Stimulated activated CD4-positive, alpha-beta T cell treated with anti-CD3 and anti-CD28 coated beads, Interleukin-2, amount 100 ng/mL, for 48 hours (primary cell): ENCODE results near the gene PADI3.
"Not testable (repeated sequence)": the region's sequence is repeated elsewhere in the genome, so short reads cannot be mapped to it uniquely, and the experiment has no call there.

ENCODE experiments used
- DNase-seq, 2 donors: peaks; one replicate each; pipeline ENCODE4 v3.0.0-alpha.2; 2020

The PADI3 gene

DNA sequence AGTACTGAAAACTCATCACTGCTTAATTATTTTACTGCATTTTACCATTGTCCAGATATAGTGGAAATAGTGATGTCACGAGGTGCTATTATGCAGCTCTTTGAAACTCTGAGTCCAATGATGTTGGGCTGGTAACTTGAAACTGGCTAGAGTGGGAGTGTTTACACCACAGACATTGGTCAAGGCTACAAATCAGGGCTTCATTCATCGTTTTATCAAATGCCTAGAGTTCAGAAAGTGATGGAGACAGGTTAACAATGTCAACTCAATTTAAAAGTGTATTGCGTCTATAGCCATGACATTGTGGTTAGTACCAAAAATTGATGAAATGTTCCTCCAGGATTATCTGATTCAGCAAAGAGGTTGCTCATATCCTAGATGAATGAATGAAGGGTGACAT, 31.3 kb upstream of the PADI3 start:
- DNase-seq, result no peak

DNA sequence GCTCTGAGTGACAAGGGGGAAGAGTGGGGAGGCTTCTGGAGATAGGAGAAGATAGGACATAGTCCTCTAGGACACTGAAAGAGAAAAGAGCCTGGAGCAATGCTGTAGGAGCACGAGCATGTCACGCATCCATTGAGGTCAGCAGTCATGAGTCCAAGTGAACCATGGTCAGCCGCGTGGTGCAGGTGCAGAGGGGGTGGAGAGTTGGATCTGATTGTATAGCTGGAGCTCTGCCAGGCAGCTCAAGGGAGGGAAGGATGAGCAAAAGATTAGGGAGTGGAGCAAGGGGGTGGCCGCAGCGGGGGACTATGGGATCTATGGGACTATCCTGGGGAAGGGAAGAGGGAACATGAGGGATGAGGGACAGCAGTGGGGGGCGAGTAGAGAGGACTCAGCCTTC, 30.0 kb upstream of the PADI3 start:
- DNase-seq, result no peak

DNA sequence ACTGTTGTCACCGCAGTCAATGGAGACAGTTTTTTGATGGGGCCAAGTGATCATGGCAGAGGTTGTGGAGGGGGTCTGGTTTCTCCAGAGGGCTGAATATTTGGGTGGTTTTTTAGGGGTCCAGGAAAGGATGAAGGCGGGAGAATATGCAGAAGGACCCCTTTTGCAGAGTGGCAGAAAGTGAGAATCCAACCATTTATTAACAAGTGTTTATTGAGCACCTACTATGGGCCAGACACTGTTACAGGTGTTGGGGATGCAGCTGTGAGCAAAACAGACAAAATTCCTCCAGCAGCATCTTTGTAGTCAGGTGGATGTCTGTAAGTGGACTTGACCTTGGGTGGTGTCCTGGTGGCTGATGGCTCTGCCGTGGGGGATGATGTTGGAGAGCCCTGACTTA, 28.6 kb upstream of the PADI3 start:
- DNase-seq, result no peak

DNA sequence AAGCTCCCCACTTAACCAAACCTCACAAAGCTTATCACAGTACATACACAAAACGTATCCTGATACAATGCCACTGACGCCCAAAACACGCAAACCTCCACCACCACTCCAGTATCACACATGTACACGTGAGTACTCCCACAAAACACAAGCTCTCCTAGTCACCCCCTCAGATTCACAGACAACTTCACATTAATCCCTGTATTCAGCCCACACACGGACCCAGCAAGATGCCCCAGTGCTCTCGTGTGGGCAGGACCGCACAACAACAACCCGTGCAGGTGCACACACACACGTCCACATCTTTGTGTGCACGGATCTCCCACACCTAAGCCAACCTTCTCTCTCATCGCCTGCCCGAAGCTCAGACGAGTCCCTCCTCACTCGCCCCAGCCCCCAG, 26.3 kb upstream of the PADI3 start:
- no peak for DNase-seq

DNA sequence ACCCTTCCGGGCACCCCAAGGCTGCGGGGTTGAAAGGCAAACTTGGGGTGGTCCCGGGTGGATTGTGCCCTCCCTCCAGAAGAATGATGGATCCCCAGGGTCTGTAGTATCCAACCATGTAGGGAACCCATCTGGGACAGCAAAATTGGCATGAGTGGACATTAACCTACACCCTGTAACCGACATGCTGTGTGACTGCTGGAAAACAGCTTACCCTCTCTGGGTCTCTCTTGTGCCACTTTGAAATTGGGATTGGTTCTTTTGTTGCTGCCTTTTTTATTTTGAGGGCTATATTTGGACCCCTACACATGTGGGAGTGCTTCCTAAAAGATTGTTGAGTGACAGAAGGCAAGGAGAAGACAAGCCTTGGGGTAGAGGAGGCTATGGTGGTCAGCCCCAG, 24.5 kb upstream of the PADI3 start:
- no peak for DNase-seq

DNA sequence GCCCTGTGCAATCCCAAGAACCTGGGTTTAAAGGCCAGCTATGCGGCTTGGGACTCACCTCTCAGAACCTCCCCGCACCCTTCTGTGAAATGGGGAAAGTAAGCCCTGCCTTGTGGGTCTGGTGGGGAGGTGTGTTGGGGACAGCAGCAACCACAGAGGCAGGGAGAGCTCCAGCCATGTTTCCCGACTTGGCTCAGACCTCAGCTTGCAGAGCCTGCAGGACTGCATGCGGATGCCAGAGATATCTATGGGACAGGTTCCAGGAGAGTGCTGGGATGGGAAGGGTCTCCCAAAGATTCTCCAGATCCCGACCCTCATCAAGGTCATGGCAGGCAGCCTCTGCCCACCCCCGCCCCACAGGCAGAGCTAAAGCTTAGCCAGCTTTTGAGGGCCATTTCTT, 23.8 kb upstream of the PADI3 start:
- DNase-seq, result no peak

DNA sequence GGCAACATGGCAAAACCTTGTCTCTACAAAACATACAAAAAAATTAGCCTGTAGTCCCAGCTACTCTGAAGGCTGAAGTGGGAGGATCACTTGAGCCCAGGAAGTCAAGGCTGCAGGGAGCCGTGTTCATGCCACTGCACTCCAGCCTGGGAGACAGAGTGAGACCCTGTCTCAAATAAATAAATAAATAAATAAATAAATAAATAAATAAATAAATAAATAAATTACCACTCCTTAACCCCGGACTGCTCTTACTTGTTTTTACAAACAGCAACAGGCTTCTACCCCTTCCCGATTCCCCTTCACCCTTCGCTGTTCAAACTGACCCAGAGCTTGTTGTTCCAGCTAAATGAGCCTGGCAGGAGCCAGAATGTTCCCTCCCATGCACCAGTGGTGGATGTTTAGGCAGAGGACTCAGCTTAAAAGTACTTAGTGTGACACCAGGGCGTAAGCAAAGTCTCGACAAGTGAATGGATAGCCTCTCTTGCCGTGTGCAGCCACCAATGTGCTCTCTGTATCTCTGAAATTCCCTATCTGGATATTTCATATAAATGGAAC, 21.5 kb upstream of the PADI3 start:
- DNase-seq, result no peak

DNA sequence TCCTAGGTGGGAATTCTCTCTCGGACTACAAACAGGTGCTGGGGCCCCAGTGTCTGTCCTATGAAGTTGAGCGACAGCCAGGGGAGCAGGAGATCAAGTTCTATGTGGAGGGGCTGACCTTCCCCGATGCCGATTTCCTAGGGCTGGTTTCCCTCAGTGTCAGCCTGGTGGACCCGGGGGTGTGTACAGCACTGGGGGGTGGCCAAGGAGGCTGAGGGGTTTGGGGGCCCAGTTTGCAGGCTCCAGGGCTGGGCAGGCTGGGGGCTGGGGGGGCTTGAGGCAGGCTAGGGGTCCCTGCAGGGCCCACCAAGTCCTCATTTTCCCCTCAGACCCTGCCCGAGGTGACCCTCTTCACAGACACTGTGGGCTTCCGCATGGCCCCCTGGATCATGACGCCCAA, 20.3 kb upstream of the PADI3 start:
- DNase-seq, result no peak

DNA sequence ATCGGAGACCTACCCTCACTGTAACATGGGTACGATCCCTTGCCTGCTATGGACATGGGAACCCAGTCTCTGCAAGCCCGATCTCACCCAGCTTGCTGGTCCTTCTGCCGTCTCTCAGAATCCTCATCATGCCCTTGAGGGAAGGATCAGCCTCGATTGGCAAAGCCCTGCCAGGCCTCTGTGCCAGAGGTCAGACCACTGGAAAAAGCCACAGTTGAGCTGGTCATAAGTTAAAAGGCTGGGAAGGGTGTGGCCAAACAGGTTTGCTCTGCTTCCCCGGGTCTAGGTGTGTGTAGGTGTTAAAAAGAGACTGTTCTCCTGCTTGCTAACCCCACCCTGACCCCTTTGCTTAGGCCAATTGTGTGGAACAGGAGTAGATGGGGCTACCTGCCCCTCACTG, 19.5 kb upstream of the PADI3 start:
- DNase-seq, result no peak

DNA sequence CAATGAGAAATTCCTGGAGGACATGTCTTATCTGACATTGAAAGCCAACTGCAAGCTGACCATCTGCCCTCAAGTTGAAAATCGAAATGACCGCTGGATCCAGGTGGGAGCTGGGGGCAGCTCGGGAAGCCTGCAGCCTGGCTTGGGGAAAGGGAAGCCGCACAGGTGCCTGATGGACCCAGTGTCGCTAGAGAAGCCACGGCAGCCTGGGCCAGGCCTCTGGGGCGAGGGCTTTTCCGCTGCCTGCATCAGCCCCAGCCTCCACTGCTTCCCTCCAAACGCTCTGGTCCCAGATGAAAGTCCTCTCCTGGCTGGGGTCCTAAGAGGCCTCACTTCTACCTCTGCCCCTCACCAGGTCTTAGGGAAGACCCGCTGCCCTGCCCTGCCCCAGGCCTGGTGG, 18.8 kb upstream of the PADI3 start:
- no peak for DNase-seq

DNA sequence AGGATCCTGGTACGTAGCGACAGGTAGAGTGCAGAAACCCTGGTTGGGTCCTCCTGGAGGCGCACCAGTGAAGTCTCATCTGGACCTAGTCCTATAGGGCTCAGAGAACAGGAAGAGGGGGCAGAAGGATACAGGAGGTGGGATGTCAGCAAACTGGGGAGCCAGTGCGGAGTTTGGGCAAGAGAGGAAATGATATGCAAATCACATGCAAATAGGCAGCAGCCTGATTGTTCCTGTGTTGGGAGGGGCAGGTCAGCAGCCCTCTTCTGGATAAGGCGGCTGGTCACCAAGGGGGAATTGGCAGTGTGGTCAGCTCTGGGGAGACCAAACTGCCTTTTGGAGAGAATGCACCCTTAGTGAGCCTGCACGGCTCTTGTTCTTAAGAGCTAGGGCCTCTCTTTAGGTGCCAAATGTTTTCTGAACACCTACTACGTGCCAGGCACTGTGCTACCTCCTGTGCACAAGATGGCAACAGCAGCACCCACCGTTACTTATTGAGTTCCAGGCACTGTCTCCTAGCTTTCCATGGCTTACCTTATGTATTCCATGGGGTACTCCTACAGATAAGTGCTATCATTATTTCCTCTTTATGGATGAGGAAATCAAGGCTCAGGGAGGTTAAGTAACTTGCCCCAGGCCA, 18.1 kb upstream of the PADI3 start:
- no peak for DNase-seq

DNA sequence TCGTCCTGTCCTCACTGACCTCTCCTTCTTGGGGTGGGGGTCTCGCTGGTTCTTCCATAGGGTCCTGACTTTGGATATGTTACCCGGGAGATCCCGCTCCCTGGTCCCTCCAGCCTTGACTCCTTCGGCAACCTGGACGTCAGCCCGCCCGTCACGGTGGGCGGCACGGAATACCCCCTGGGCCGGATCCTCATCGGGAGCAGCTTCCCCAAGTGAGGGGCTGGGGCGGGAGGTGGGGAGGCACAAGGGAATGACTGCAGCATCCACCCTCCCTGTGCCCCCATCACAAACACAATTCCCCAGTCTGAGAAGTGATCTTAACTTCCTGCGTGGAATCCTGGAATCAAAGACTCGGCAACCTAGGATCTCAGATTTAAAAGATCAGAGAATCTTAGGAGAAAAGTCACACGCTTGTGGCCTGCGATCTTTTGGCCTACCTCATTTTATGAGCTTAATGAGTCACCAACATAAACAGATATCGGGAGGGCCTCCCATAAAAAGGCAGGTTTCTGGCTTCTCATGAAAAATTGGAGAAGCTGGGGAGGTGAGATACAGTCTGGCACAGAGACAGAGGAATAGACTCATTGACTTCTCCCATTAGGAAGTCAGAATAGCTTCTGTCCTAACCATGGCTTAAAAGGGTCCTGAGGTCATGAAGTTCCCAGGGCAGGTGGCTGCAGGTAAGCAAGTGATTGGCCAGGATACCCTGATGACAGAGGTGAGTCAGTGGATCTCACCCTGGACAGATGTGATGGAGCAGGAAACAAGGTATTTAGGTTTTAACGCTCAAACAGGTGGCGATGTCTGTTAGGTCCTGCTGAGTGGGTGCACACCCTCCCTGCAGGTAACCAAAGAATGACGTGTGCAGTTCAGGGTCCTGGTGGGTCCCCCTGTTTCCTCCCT, 15.9 kb upstream of the PADI3 start:
- DNase-seq, result no peak

DNA sequence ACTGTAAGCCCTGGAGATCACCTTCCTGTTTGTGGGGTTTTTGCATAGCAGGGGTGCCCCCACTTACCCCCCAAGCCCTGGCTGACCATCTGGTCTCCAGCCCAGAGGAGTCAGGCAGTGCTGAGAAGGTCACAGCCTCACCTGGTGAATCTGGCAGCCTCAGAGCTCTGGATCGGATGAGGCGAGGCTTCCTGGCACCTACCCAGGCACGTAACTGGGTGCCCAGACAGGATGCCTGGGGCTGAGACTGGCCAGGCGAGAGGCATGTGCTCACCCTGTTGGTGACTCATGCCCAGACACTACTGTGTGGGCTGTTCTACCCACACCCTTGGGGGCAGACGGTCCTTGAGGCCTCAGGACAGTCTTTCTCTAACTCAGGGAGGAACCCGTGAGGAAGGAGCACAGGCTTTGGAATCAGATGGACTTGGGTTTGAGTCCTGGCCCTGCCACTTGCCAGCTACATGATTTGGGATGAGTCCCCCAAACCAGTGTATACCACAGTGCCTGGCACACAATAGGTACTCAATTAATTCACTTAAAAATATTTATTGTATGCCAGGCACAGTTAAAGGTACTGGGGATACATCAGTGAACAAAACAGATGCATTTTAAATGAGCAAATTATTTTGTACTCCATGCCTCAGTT, 15.1 kb upstream of the PADI3 start:
- no peak for DNase-seq

DNA sequence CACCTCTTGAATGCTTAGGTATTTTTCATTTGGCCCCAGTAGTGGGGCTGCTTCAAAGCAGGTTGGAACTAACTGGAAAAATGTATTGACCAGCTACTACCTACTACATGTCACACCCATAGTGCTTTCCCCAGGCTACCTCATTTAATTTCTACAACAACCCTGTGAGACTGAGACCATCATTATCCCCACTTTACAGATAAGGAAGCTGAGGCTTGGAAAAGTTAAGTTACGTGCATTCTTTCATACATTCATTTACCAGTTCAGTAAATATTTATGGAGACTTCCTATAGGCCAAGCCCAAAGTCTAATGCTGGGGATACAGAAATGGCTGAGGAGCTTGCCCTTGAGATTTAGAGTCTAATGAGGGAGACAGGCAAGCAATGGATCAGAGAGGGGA, 14.5 kb upstream of the PADI3 start:
- DNase-seq, result no peak

DNA sequence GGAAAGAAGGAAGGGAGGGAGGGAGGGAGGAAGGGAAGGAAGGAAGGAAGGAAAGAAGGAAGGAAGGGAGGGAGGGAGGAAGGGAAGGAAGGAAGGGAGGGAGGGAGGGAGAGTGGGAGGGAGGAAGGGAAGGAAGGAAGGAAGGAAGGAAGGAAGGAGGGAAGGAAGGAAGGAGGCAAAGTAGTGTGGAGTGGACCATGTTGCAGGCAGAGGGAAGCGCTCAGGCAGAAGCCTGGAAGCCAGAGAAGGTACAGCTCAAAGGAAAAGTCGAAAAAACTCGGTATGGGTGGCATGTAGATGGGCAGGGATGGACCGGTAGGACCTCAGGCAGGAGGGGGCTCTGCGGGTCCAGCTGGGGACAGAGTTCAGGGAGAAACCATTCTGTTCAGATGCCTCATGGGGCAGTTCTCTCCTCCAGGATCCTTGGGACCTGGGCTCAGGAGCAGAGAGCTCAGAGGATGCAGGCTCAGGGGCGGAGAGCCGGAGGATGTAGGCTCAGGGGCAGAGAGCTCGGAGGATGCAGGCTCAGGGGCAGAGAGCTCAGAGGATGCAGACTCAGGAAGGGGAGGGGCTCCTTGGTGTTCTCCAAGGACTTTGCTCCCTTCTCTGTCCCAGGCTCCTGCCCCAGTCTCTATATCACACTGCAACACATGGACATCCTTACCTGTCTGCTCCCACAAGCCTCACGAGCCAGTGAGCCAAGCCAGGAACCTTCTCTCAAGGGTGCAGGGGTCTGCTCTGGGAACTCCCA, 13.6 kb upstream of the PADI3 start:
- DNase-seq, result no peak

DNA sequence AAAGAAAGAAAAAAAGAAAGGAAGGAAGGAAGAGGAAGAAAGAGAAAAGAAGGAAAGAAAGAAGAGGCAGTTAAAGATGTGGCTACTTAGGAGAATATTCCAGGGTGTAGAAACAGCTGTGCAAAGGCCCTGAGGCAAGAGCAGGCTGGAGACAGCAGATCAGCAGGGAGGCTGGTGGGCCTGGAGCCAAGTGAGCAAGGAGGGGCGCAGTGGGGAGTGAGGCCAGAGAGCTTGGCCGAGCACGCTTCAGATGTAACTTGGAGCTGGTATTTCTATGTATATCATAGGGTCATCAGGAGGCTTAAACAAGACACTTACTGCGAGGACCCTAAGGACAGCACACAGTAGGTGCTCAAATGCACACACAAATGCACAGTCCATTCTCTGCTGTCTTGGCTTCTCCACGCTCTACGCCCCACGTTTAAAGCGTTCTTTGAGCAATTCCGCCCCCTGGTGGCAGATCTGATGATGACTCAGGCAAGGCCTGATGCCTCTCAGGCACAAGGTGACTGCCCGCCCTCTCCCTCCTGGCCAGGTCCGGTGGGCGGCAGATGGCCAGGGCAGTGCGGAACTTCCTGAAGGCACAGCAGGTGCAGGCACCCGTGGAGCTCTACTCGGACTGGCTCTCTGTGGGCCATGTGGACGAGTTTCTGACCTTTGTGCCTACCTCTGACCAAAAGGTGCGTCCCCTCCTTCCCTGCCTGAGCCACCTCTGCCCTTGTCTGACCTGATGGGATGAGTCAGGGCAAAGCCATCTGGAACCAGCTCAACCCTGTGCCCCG, 11.9 kb upstream of the PADI3 start:
- DNase-seq, result peak; percentile 92 to 97

DNA sequence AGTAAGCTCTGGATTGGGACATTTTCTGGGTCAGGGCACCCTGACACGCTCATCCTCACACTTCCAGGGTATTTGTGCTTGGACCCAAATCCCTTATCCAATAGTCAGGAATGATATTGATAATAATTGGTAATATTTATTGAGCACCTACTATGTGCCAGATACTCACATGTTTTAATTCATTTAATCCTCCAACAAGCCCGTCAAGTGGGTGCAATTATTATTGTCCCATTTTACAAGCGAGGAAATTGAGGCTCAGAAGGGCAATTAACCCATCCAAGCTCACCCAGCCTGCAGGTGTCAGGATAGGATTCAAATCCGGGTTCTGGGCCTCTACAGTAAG, 11.4 kb upstream of the PADI3 start:
- DNase-seq, result no peak

DNA sequence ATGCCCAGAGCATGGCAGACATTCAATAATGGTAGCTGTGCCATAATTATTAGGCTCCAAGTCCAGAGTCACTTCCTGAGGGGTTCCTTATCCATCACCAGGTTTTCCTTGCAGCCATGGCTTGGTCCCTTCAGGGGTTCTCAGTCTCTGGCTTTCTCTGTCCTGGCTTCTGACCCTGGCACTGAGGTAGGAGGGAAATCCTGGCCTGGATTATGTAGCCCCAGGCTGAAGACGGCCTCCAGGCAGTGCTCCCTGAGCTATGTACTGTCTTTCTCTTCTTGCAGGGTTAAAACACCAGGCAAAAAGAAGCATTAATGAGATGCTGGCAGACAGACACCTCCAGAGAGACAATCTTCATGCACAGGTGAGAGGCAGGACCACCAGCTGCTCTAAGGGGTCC, 9.5 kb upstream of the PADI3 start:
- peak in 1 of 2 donors; percentile 5 for DNase-seq

DNA sequence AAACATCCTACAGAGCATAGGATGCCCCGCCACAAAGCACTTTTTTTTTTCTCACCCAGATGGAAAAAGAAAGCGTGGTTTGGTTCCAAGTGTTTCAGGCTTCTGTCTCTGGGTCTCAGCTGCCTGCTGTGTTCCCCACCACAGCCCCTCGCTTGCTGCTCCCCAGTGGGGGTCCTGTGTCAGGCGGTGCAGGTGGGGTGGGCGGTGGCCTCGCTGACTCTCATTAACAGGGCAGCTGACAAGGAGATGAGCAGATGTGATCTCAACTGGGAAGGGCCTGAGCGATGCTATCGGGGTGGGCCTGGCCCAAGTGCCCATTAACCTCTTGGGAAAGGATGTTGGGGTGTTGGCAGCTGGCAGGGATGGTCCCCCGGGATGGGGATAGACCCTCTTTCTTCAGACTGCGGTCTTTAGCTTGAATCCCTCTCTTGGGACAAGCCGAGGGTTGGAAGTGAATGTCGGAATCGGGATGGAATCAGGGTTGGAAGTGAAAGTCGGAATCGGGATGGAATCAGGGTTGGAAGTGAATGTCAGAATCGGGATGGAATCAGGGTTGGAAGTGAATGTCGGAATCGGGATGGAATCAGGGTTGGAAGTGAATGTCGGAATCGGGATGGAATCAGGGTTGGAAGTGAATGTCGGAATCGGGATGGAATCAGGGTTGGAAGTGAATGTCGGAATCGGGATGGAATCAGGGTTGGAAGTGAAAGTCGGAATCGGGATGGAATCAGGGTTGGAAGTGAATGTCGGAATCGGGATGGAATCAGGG, 7.7 kb upstream of the PADI3 start:
- not testable (repeated sequence) for DNase-seq

DNA sequence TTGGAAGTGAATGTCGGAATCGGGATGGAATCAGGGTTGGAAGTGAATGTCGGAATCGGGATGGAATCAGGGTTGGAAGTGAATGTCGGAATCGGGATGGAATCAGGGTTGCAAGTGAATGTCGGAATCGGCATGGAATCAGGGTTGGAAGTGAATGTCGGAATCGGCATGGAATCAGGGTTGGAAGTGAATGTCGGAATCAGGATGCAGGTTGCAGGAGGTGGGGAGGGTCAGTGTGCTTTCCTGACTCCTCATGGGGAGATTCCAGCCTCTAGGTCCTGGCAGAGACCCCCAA, 7.2 kb upstream of the PADI3 start:
- DNase-seq, result not testable (repeated sequence)

DNA sequence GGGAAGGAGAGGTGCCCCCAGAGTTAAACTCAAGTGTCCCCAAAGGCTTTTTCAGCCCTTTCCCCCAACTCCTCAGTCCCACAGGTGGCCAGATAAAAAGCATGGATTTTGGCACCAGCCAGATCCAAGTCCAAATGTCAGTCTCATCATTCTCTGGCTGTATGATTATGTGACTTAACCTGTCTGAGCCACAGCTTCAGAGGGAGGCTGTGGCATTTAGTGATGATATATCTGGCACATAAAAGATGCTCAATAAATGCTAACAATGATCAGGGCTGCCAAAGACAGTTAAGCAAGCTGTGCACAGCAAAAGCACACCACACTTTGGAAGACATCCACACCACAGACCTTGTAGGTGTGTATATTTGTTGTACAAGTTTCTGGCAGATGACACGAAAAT, 5.6 kb upstream of the PADI3 start:
- no peak for DNase-seq
